DOHH2 (cell line): ENCODE results near the gene ACSF2.
A peak's percentile ranks its signal among the peaks of the same experiment; 100 is the strongest.

ENCODE experiments used
- H3F3A ChIP-seq: fragments of 200-600 bp; sonication (generic), shearing (Covaris generic); 2 replicates; pipeline ENCODE4 v1.6.0; 2016; ENCODE audit warnings: antibody characterized with exemption, mild to moderate bottlenecking; ENCODE audit not compliant: control insufficient read depth, insufficient read depth
- H3K27ac ChIP-seq: fragments of 200-600 bp; sonication (generic); 2 replicates; pipeline ENCODE4 v1.5.1; 2014; ENCODE audit warnings: low read depth, mild to moderate bottlenecking, low read length, moderate library complexity
- H3K27me3 ChIP-seq: fragments of 200-600 bp; sonication (generic); 2 replicates; pipeline ENCODE4 v1.6.1; 2014; ENCODE audit warnings: mild to moderate bottlenecking, low read length, mixed read lengths; ENCODE audit not compliant: control insufficient read depth
- H3K36me3 ChIP-seq: fragments of 200-600 bp; sonication (generic); 2 replicates; pipeline ENCODE4 v1.6.1; 2014; ENCODE audit warnings: mild to moderate bottlenecking, low read length, moderate library complexity, mixed read lengths; ENCODE audit not compliant: control insufficient read depth
- H3K4me1 ChIP-seq: fragments of 200-600 bp; sonication (generic); 2 replicates; pipeline ENCODE4 v1.6.1; 2014; ENCODE audit warnings: mild to moderate bottlenecking, low read length, mixed read lengths; ENCODE audit not compliant: control insufficient read depth
- H3K4me2 ChIP-seq: fragments of 200-600 bp; sonication (generic); 2 replicates; pipeline ENCODE4 v1.6.0; 2014; ENCODE audit warnings: mild to moderate bottlenecking, low read length, moderate library complexity
- H3K4me3 ChIP-seq: fragments of 200-600 bp; sonication (generic); 2 replicates; pipeline ENCODE4 v1.5.1; 2014; ENCODE audit warnings: mild to moderate bottlenecking, low read length, mixed read lengths
- H3K79me2 ChIP-seq: fragments of 200-600 bp; sonication (generic); 2 replicates; pipeline ENCODE4 v1.6.1; 2014; ENCODE audit warnings: mild to moderate bottlenecking, low read length, mixed read lengths; ENCODE audit not compliant: control insufficient read depth
- H3K9me2 ChIP-seq: fragments of 200-600 bp; sonication (generic); replicated peaks from 2 replicates; pipeline ENCODE4 v1.6.1; 2014; ENCODE audit warnings: mild to moderate bottlenecking, low read length, mixed read lengths; ENCODE audit not compliant: control insufficient read depth
- H3K9me3 ChIP-seq: fragments of 200-600 bp; sonication (generic); 2 replicates; pipeline ENCODE4 v1.6.1; 2014; ENCODE audit warnings: antibody characterized with exemption, low read length, mixed read lengths; ENCODE audit not compliant: control insufficient read depth, insufficient read depth
- H4K20me1 ChIP-seq: fragments of 200-600 bp; sonication (generic); 2 replicates; pipeline ENCODE4 v1.6.0; 2014; ENCODE audit warnings: low read depth, mild to moderate bottlenecking, antibody characterized with exemption, low read length, moderate library complexity; ENCODE audit not compliant: control insufficient read depth, insufficient read depth
- EZH2phosphoT487 ChIP-seq: fragments of 200-600 bp; sonication (generic); IDR thresholded peaks from 2 replicates; pipeline ENCODE4 v1.6.1; 2017; ENCODE audit warnings: borderline replicate concordance, mild to moderate bottlenecking, antibody characterized with exemption, low read length, moderate library complexity, mixed read lengths
- TF ChIP-seq, protein P1 (sequence below): fragments of 200-600 bp; sonication (generic); IDR thresholded peaks from one replicate; pipeline ENCODE4 v1.5.1; 2014; ENCODE audit warnings: antibody characterized with exemption, mild to moderate bottlenecking, low read depth, low read length; ENCODE audit not compliant: poor library complexity, severe bottlenecking

The ACSF2 gene

DNA sequence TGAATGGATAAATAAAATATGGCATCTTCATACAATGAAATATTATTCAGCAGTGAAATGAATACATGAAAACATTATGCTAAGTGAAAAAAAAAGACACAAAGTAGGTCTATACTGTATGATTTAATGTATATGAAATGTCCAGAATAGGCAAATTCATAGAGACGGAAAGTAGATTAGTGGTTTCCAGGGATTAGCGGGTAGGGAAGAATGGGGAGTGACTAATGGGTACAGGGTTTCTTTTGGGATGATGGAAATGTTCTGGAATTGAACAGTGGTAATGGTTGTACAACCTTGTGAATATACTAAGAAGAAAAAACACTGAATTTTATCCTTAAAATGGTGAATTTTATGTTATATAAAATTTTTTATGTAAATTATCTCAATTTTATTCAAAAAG lies 73.7 kb downstream of the ACSF2 start:
- H3K4me2 ChIP-seq, result no peak overlapping the region
- no peaks in the 10 kb centered on the region for H3K79me2 ChIP-seq
- H3K27me3 ChIP-seq, result peaks cover 5% of the 10 kb centered on the region; the same call in 1 of the 2 replicates
- peaks cover 27% of the 10 kb centered on the region for H3K4me1 ChIP-seq
- H3K36me3 ChIP-seq, result no peaks in the 10 kb centered on the region
- H3F3A ChIP-seq, result peaks cover 12% of the 10 kb centered on the region; the same call in 1 of the 2 replicates
- no peaks in the 10 kb centered on the region for H3K9me3 ChIP-seq
- no peaks in the 10 kb centered on the region for H3K9me2 ChIP-seq
- H3K27ac ChIP-seq, result no peak overlapping the region
- H3K4me3 ChIP-seq, result no peak overlapping the region
- H4K20me1 ChIP-seq, result no peaks in the 10 kb centered on the region
- TF ChIP-seq EZH2phosphoT487, result no peak
- TF ChIP-seq, protein P1, sequence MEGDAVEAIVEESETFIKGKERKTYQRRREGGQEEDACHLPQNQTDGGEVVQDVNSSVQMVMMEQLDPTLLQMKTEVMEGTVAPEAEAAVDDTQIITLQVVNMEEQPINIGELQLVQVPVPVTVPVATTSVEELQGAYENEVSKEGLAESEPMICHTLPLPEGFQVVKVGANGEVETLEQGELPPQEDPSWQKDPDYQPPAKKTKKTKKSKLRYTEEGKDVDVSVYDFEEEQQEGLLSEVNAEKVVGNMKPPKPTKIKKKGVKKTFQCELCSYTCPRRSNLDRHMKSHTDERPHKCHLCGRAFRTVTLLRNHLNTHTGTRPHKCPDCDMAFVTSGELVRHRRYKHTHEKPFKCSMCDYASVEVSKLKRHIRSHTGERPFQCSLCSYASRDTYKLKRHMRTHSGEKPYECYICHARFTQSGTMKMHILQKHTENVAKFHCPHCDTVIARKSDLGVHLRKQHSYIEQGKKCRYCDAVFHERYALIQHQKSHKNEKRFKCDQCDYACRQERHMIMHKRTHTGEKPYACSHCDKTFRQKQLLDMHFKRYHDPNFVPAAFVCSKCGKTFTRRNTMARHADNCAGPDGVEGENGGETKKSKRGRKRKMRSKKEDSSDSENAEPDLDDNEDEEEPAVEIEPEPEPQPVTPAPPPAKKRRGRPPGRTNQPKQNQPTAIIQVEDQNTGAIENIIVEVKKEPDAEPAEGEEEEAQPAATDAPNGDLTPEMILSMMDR, result no peak

DNA sequence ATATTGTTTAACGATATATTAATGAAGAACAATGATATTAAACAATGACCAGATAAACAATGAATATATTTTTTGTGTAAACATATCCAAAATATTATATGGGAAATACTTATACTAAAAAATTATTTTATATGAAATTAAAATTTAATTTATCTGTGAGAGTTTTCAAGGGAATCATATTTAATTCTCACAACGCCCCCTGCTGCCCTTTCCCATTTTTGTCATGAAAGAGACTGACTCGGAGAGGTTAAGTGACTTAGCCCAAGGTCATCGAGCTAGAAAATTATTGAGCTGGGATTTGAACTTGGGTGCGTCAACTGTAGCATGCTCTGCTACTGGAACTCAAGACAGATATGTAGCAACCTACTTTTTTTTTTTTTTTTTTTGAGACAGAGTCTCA lies 75.0 kb downstream of the ACSF2 start:
- no peaks in the 10 kb centered on the region for H3K9me3 ChIP-seq
- no peaks in the 10 kb centered on the region for H4K20me1 ChIP-seq
- H3K27me3 ChIP-seq, result no peaks in the 10 kb centered on the region
- no peaks in the 10 kb centered on the region for H3K79me2 ChIP-seq
- no peaks in the 10 kb centered on the region for H3K36me3 ChIP-seq
- peaks cover 12% of the 10 kb centered on the region; the same call in 1 of the 2 replicates for H3F3A ChIP-seq
- no peak overlapping the region for H3K4me2 ChIP-seq
- no peak overlapping the region for H3K27ac ChIP-seq
- no peaks in the 10 kb centered on the region for H3K9me2 ChIP-seq
- H3K4me1 ChIP-seq, result peaks cover 39% of the 10 kb centered on the region
- TF ChIP-seq, protein P1, result peak; percentile 44
- TF ChIP-seq EZH2phosphoT487, result no peak
- H3K4me3 ChIP-seq, result no peak overlapping the region

- H3F3A ChIP-seq, result peaks cover 13% of the 10 kb centered on the region
Observed at GRCh38 chr17:50502301-50502990, 76.4 kb downstream of the ACSF2 start.

More at GRCh38 chr17:50502301-50502990, 76.4 kb downstream of the ACSF2 start:
- TF ChIP-seq EZH2phosphoT487, result no peak
- TF ChIP-seq, protein P1, result no peak
- peak overlapping the region; percentile 24; the same call in 1 of the 2 replicates for H3K4me3 ChIP-seq
- peak overlapping the region; percentile 71 for H3K27ac ChIP-seq
- H3K9me3 ChIP-seq, result no peaks in the 10 kb centered on the region
- no peaks in the 10 kb centered on the region for H4K20me1 ChIP-seq
- H3K79me2 ChIP-seq, result no peaks in the 10 kb centered on the region
- no peaks in the 10 kb centered on the region for H3K27me3 ChIP-seq
- no peaks in the 10 kb centered on the region for H3K9me2 ChIP-seq
- peaks cover 43% of the 10 kb centered on the region for H3K4me1 ChIP-seq
- H3K36me3 ChIP-seq, result no peaks in the 10 kb centered on the region
- H3K4me2 ChIP-seq, result peak overlapping the region; percentile 65
